H1 (cell line): Measurements from ENCODE around the gene IFNGR1. TPM values are rescaled to one million over a fixed set of nuclear protein-coding genes. Genes with fewer than 3 reads are reported as not detected.

Source experiments
- CTCF ChIA-PET: fragments of 300-600 bp; sonication (Branson Sonifier 250); formaldehyde crosslinking; loops from one replicate; lab custom pipeline; 2021; ENCODE audit not compliant: partially characterized antibody; lab: Charles Lee
- POLR2A ChIA-PET: fragments of 300-600 bp; sonication (Branson Sonifier 250); formaldehyde crosslinking; loops from one replicate; lab custom pipeline; 2021; ENCODE audit warnings: inconsistent platforms; ENCODE audit not compliant: partially characterized antibody; lab: Charles Lee
- DNase-seq, 2 experiments: peaks; one replicate each; pipeline versions ENCODE4 v3.0.0 to v3.0.0-alpha.2; 2010 to 2022; ENCODE audit warnings: low spot score in 2 of 2, low read depth in 1 of 2, mixed read lengths in 1 of 2
- FAIRE-seq: peaks from 2 replicates; lab custom pipeline; 2011; peaks lifted over from hg19 to GRCh38; lab: Jason Lieb, UNC
- H2AFZ ChIP-seq: 2 replicates; pipeline ENCODE4 v1.8.1; 2012; ENCODE audit warnings: low read length, inconsistent platforms
- H2AK5ac ChIP-seq: 2 replicates; pipeline ENCODE4 v1.6.1; 2013; ENCODE audit warnings: low read depth, low read length
- H2BK120ac ChIP-seq: replicated peaks from 2 replicates; pipeline ENCODE3; 2013; ENCODE audit warnings: low read depth, low read length, inconsistent platforms
- H2BK12ac ChIP-seq: 2 replicates; pipeline ENCODE4 v1.6.1; 2013; ENCODE audit warnings: low read depth, low read length
- H2BK15ac ChIP-seq: 2 replicates; pipeline ENCODE4 v1.6.1; 2013; ENCODE audit warnings: low read length
- H2BK20ac ChIP-seq: 2 replicates; pipeline ENCODE4 v1.6.1; 2013; ENCODE audit warnings: low read length
- H2BK5ac ChIP-seq: 2 replicates; pipeline ENCODE4 v1.6.1; 2013; ENCODE audit warnings: low read depth, low read length
- H3K14ac ChIP-seq: 2 replicates; pipeline ENCODE4 v1.6.1; 2013; ENCODE audit warnings: inconsistent platforms; ENCODE audit not compliant: insufficient read length
- H3K18ac ChIP-seq: 2 replicates; pipeline ENCODE4 v1.6.1; 2013; ENCODE audit warnings: low read length; ENCODE audit errors: extremely low read depth
- H3K23ac ChIP-seq: 2 replicates; pipeline ENCODE4 v1.6.1; 2013; ENCODE audit warnings: inconsistent platforms; ENCODE audit not compliant: insufficient read length
- H3K23me2 ChIP-seq: 2 replicates; pipeline ENCODE4 v1.6.1; 2013; ENCODE audit warnings: low read depth, low read length
- H3K27ac ChIP-seq: 2 replicates; pipeline ENCODE4 v1.6.1; 2011; ENCODE audit warnings: low read depth, low read length, inconsistent platforms
- H3K27me3 ChIP-seq, 4 experiments: replicated peaks in 1 of 4; 1 replicate in 1 of 4; 2 replicates in 3 of 4; pipeline versions ENCODE4 v1.6.1 to v1.8.1; 2011 to 2013; ENCODE audit warnings: low read length in 3 of 4, mild to moderate bottlenecking in 3 of 4, inconsistent platforms in 2 of 4, mixed read lengths in 2 of 4, moderate library complexity in 1 of 4; ENCODE audit not compliant: control insufficient read depth in 3 of 4, insufficient read depth in 3 of 4; ENCODE audit errors: extremely low read depth in 1 of 4
- H3K36me3 ChIP-seq, 4 experiments: 2 replicates each; pipeline versions ENCODE4 v1.6.1 to v1.8.1; 2011 to 2013; ENCODE audit warnings: mild to moderate bottlenecking in 4 of 4, low read length in 3 of 4, moderate library complexity in 2 of 4, control low read depth in 1 of 4, inconsistent platforms in 1 of 4; ENCODE audit not compliant: insufficient read depth in 4 of 4, control insufficient read depth in 2 of 4
- H3K4ac ChIP-seq: replicated peaks from 2 replicates; pipeline ENCODE3; 2013; ENCODE audit warnings: low read length, low read depth, mixed read lengths, inconsistent platforms; ENCODE audit not compliant: insufficient read length
- H3K4me1 ChIP-seq, 4 experiments: replicated peaks in 1 of 4; 1 replicate in 1 of 4; 2 replicates in 3 of 4; pipeline versions ENCODE4 v1.6.1 to v1.8.1; 2011 to 2013; ENCODE audit warnings: low read length in 3 of 4, inconsistent platforms in 2 of 4, mixed read lengths in 1 of 4; ENCODE audit not compliant: insufficient read depth in 4 of 4, control insufficient read depth in 3 of 4
- H3K4me2 ChIP-seq, 2 experiments: 2 replicates each; pipeline versions ENCODE4 v1.6.1 to v1.8.1; 2011 to 2013; ENCODE audit warnings: low read depth in 2 of 2, low read length in 2 of 2, control low read depth in 1 of 2, inconsistent platforms in 1 of 2, mild to moderate bottlenecking in 1 of 2; ENCODE audit not compliant: insufficient read depth in 1 of 2
- H3K4me3 ChIP-seq, 4 experiments: fragments of 200-600, 300-600 bp in 1 of 4; sonication (generic), shearing (Covaris generic), sonication (Bioruptor Twin) in 1 of 4; 2 replicates each; pipeline versions ENCODE4 v1.5.1 to v1.8.1; 2011 to 2016; ENCODE audit warnings: low read length in 4 of 4, low read depth in 3 of 4, control low read depth in 2 of 4, inconsistent platforms in 2 of 4, mild to moderate bottlenecking in 2 of 4, mixed read lengths in 1 of 4, moderate library complexity in 1 of 4; ENCODE audit not compliant: insufficient read depth in 2 of 4; ENCODE audit errors: extremely low read depth in 1 of 4
- H3K56ac ChIP-seq: replicated peaks from 2 replicates; pipeline ENCODE3; 2013; ENCODE audit warnings: low read depth, mild to moderate bottlenecking, mixed read lengths, low read length, inconsistent platforms; ENCODE audit not compliant: insufficient read length
- H3K79me1 ChIP-seq: 2 replicates; pipeline ENCODE4 v1.6.1; 2013; ENCODE audit warnings: low read depth, low read length, control low read depth
- H3K79me2 ChIP-seq, 2 experiments: 2 replicates each; pipeline versions ENCODE4 v1.6.1 to v1.8.1; 2012 to 2013; ENCODE audit warnings: low read length in 2 of 2, mild to moderate bottlenecking in 2 of 2, inconsistent platforms in 1 of 2; ENCODE audit not compliant: insufficient read depth in 2 of 2, control insufficient read depth in 1 of 2
- H3K9ac ChIP-seq, 4 experiments: replicated peaks in 1 of 4; 1 replicate in 1 of 4; 2 replicates in 3 of 4; pipeline versions ENCODE4 v1.6.1 to v1.8.1; 2011 to 2013; ENCODE audit warnings: low read depth in 3 of 4, low read length in 3 of 4, control low read depth in 2 of 4, mild to moderate bottlenecking in 2 of 4, moderate library complexity in 2 of 4, inconsistent platforms in 1 of 4; ENCODE audit errors: extremely low read depth in 1 of 4
- H3K9me3 ChIP-seq, 2 experiments: 2 replicates each; pipeline versions ENCODE4 v1.6.1 to v1.8.1; 2012 to 2013; ENCODE audit warnings: mild to moderate bottlenecking in 2 of 2, moderate library complexity in 2 of 2, control low read depth in 1 of 2, inconsistent platforms in 1 of 2, low read depth in 1 of 2, low read length in 1 of 2, mixed read lengths in 1 of 2; ENCODE audit not compliant: insufficient read depth in 2 of 2
- H4K20me1 ChIP-seq, 2 experiments: replicated peaks in 1 of 2; 2 replicates each; pipeline versions ENCODE3 to v1.8.1; 2011 to 2013; ENCODE audit warnings: inconsistent platforms in 2 of 2, low read length in 2 of 2, mild to moderate bottlenecking in 1 of 2; ENCODE audit not compliant: insufficient read depth in 2 of 2, control insufficient read depth in 1 of 2
- H4K5ac ChIP-seq: 2 replicates; pipeline ENCODE4 v1.6.1; 2013; ENCODE audit warnings: low read length, low read depth, mixed read lengths, inconsistent platforms; ENCODE audit not compliant: insufficient read length
- H4K8ac ChIP-seq: 2 replicates; pipeline ENCODE4 v1.8.0; 2013; ENCODE audit warnings: mild to moderate bottlenecking, moderate library complexity, low read length, inconsistent platforms; ENCODE audit not compliant: insufficient read depth; ENCODE audit errors: extremely low read depth
- H4K91ac ChIP-seq: replicated peaks from 2 replicates; pipeline ENCODE3; 2013; ENCODE audit warnings: low read length, mixed read lengths, inconsistent platforms; ENCODE audit not compliant: insufficient read length
- WGBS, 2 experiments: shearing (Covaris generic) in 1 of 2; methylation state at CpG; one replicate each; pipeline versions ENCODE4 v1.1.6 to v1.1.7; 2013 to 2015; ENCODE audit warnings: low lambda C conversion rate in 2 of 2, mixed read lengths in 2 of 2, inconsistent platforms in 1 of 2, low coverage in 1 of 2, missing lambda C conversion rate in 1 of 2; ENCODE audit not compliant: insufficient replicate concordance in 2 of 2, insufficient coverage in 1 of 2, insufficient read length in 1 of 2; ENCODE audit errors: extremely low coverage in 1 of 2, missing lambda C conversion rate in 1 of 2; 5-methylcytosine and 5-hydroxymethylcytosine counted together
- polyA plus RNA-seq, 7 experiments: library from polyadenylated mRNA; depleted of rRNA in 3 of 7; stranded (reverse) in 5 of 7; unstranded in 2 of 7; fragments of >200 nt in 5 of 7; fragments of 200-250 nt in 2 of 7; gene quantifications; 1 replicate in 5 of 7; 2 replicates in 1 of 7; 4 replicates in 1 of 7; pipeline versions ENCODE4 v1.2.1 to v1.2.3, GENCODE V29; 2011 to 2013; ENCODE audit warnings: missing spikeins in 2 of 7, mixed read lengths in 2 of 7
- total RNA-seq: library from RNA; stranded (reverse); fragmentation: NEBNext Ultra II Directional; extraction: Animal tissue kit (Norgen Biotek cat#: 25700); gene quantifications from 2 replicates; pipeline ENCODE4 v1.2.1, GENCODE V29; 2021

The IFNGR1 gene
- total and polyA plus RNA-seq, 2 of the 8 experiments (the other 6 are each of a cell fraction or from before 2014, with no cell fraction given), result 9.7 to 20.9 TPM

GRCh38 chr6:137197684-137198645, 21.2 kb downstream of the IFNGR1 start:
- no peak overlapping the region for H2BK5ac ChIP-seq

More at GRCh38 chr6:137197684-137198645, 21.2 kb downstream of the IFNGR1 start:
- no peaks in the 10 kb centered on the region for H3K79me1 ChIP-seq
- DNase-seq (no peak), FAIRE-seq (no peak)
- H2BK20ac ChIP-seq, result no peak overlapping the region
- peaks cover 0 to 47% (median 17%) of the 10 kb centered on the region in 4 experiments; a peak in 4 of 8 replicates for H3K36me3 ChIP-seq
- no peak overlapping the region for H4K8ac ChIP-seq
- no peak overlapping the region for H4K91ac ChIP-seq
- no peak overlapping the region for H2BK120ac ChIP-seq
- no peak overlapping the region for H2AFZ ChIP-seq
- no peaks in the 10 kb centered on the region; the same call in 1 of the 2 replicates for H3K23me2 ChIP-seq
- H2BK15ac ChIP-seq, result no peak overlapping the region
- ChIA-PET CTCF (interaction anchor here (0.6 kb wide), 1 partner anchor 175 kb away, joined by 3 read pairs; no protein-coding TSS in a partner anchor), POLR2A (interaction anchor here (0.7 kb wide), 1 partner anchor 16 kb away, joined by 3 read pairs; no protein-coding TSS in a partner anchor)
- no peak overlapping the region for H3K4ac ChIP-seq
- H3K18ac ChIP-seq, result no peak overlapping the region
- peaks cover 0 to 6% of the 10 kb centered on the region in 2 experiments; a peak in 1 of 4 replicates for H3K9me3 ChIP-seq
- H3K56ac ChIP-seq, result no peak overlapping the region
- H3K4me2 ChIP-seq, result no peak overlapping the region
- H4K20me1 ChIP-seq, result no peaks in the 10 kb centered on the region
- H2AK5ac ChIP-seq, result no peak overlapping the region
- H3K14ac ChIP-seq, result no peak overlapping the region
- no peaks in the 10 kb centered on the region for H3K27me3 ChIP-seq
- WGBS, 2 experiments, result 95% methylated on average over 11 of the region's 11 CpGs; no CpG with 5 or more reads in 1 of the 2 experiments
- no peak overlapping the region for H3K27ac ChIP-seq
- no peak overlapping the region for H2BK12ac ChIP-seq
- H3K9ac ChIP-seq, result no peak overlapping the region
- H3K4me3 ChIP-seq, result no peak overlapping the region
- H4K5ac ChIP-seq, result no peak overlapping the region
- H3K23ac ChIP-seq, result no peak overlapping the region
- H3K79me2 ChIP-seq, result no peaks in the 10 kb centered on the region
- H3K4me1 ChIP-seq, result no peaks in the 10 kb centered on the region
